ENCODE data around the gene ERI3. TPM values are rescaled to one million over a fixed set of nuclear protein-coding genes. Genes with fewer than 3 reads are reported as not detected.

ERI3 gene
- total and polyA plus RNA-seq, 2 donors (not counting 3 experiments of a cell fraction or from before 2014, with no cell fraction given) = 45.3 to 94.0 TPM

- no peaks in the 10 kb centered on the region for H3K9me3 ChIP-seq (replicated peaks; ENCODE audit: control insufficient read depth, insufficient read depth, low read length)
- dilution Hi-C loops (cut with MboI; ENCODE audit: extremely low pct_ligation_motif_present, low sequenced_read_pairs) = no loop called here
- H3K4me3 ChIP-seq (replicated peaks in 1 of 3; ENCODE audit: insufficient read depth in 1 of 3, low read depth in 1 of 3, low read length in 3 of 3) = no peak overlapping the region
- ChIA-PET CTCF (no interaction called here), POLR2A (no interaction called here)
- FAIRE-seq (no peak), DNase-seq (ENCODE audit: low read depth, low spot score) (no peak)
- H4K20me1 ChIP-seq (replicated peaks; ENCODE audit: control insufficient read depth, extremely low read depth, insufficient read depth, low read length) = no peaks in the 10 kb centered on the region
- H3K27ac ChIP-seq (ENCODE audit: insufficient read depth, low read depth, low read length) = no peak overlapping the region
- no peaks in the 10 kb centered on the region for H3K79me2 ChIP-seq (ENCODE audit: control insufficient read depth, insufficient read depth, low read length)
- intact Hi-C loops (cut with micrococcal nuclease) = no loop called here
- H3K27me3 ChIP-seq (ENCODE audit: control insufficient read depth in 2 of 2, insufficient read depth in 2 of 2, low read length in 2 of 2) = no peaks in the 10 kb centered on the region
- H3K4me2 ChIP-seq (ENCODE audit: insufficient read depth, low read length) = no peak overlapping the region
- no TSS peak for BruUV-seq (replicated peaks)
- H3K9me1 ChIP-seq (replicated peaks; ENCODE audit: control insufficient read depth, extremely low read depth, insufficient read depth, low read length) = no peaks in the 10 kb centered on the region
- H3K36me3 ChIP-seq (ENCODE audit: control insufficient read depth in 2 of 2, extremely low read depth in 1 of 2, insufficient read depth in 2 of 2, low read length in 2 of 2) = peaks cover 8 to 13% of the 10 kb centered on the region in 2 experiments
- TF ChIP-seq FOS (IDR thresholded peaks at IDR 0.05; ENCODE audit: borderline replicate concordance, insufficient read depth, low read length) (no peak), MAX (IDR thresholded peaks at IDR 0.05; ENCODE audit: insufficient read depth, insufficient read length) (no peak), CTCF (IDR thresholded peaks at IDR 0.05; ENCODE audit: extremely low read depth in 1 of 2, insufficient read depth in 1 of 2, low read depth in 1 of 2, low read length in 2 of 2) (no peak), POLR2A (IDR thresholded peaks at IDR 0.05; ENCODE audit: low read depth, low read length) (no peak)
- no peaks in the 10 kb centered on the region for H3K4me1 ChIP-seq (ENCODE audit: control insufficient read depth, extremely low read depth, insufficient read depth, low read length)
- no peak overlapping the region for H3K9ac ChIP-seq (replicated peaks; ENCODE audit: extremely low read depth, insufficient read depth, low read length)
- H2AFZ ChIP-seq (ENCODE audit: low read depth, low read length) = no peak overlapping the region
These were observed 18.4 kb downstream of the ERI3 start for GRCh38 chr1:44336668-44337067.

GRCh38 chr1:44334968-44335367 is 20.1 kb downstream of the ERI3 start:
- Histone ChIP-seq H3K36me3 (ENCODE audit: control insufficient read depth in 2 of 2, extremely low read depth in 1 of 2, insufficient read depth in 2 of 2, low read length in 2 of 2) (peaks cover 8 to 13% of the 10 kb centered on the region in 2 experiments), H3K9me3 (replicated peaks; ENCODE audit: control insufficient read depth, insufficient read depth, low read length) (no peaks in the 10 kb centered on the region), H3K4me2 (ENCODE audit: insufficient read depth, low read length) (no peak overlapping the region), H4K20me1 (replicated peaks; ENCODE audit: control insufficient read depth, extremely low read depth, insufficient read depth, low read length) (no peaks in the 10 kb centered on the region), H3K9me1 (replicated peaks; ENCODE audit: control insufficient read depth, extremely low read depth, insufficient read depth, low read length) (no peaks in the 10 kb centered on the region), H3K27ac (ENCODE audit: insufficient read depth, low read depth, low read length) (no peak overlapping the region), H3K79me2 (ENCODE audit: control insufficient read depth, insufficient read depth, low read length) (no peaks in the 10 kb centered on the region), H3K4me1 (ENCODE audit: control insufficient read depth, extremely low read depth, insufficient read depth, low read length) (no peaks in the 10 kb centered on the region), H3K4me3 (replicated peaks in 1 of 3; ENCODE audit: insufficient read depth in 1 of 3, low read depth in 1 of 3, low read length in 3 of 3) (no peak overlapping the region), H2AFZ (ENCODE audit: low read depth, low read length) (no peak overlapping the region), H3K9ac (replicated peaks; ENCODE audit: extremely low read depth, insufficient read depth, low read length) (no peak overlapping the region), H3K27me3 (ENCODE audit: control insufficient read depth in 2 of 2, insufficient read depth in 2 of 2, low read length in 2 of 2) (no peaks in the 10 kb centered on the region)
- dilution Hi-C loops (cut with MboI; ENCODE audit: extremely low pct_ligation_motif_present, low sequenced_read_pairs) = no loop called here
- FAIRE-seq (no peak), DNase-seq (ENCODE audit: low read depth, low spot score) (no peak)
- no peak for TF ChIP-seq MAX (IDR thresholded peaks at IDR 0.05; ENCODE audit: insufficient read depth, insufficient read length)
- TF ChIP-seq POLR2A (IDR thresholded peaks at IDR 0.05; ENCODE audit: low read depth, low read length) = no peak
- no peak for TF ChIP-seq EZH2 (IDR thresholded peaks at IDR 0.05; ENCODE audit: borderline replicate concordance, low read depth, low read length, severe bottlenecking)
- no peak for TF ChIP-seq CTCF (IDR thresholded peaks at IDR 0.05; ENCODE audit: extremely low read depth in 1 of 2, insufficient read depth in 1 of 2, low read depth in 1 of 2, low read length in 2 of 2)
- TF ChIP-seq MYC (IDR thresholded peaks at IDR 0.05; ENCODE audit: low read depth, low read length) = no peak
- no peak for TF ChIP-seq GATA2 (IDR thresholded peaks at IDR 0.05; ENCODE audit: insufficient read depth, insufficient read length, low read depth, low read length)
- no peak for TF ChIP-seq POLR2AphosphoS5 (IDR thresholded peaks at IDR 0.05; ENCODE audit: insufficient read depth, low read depth, low read length)
- no peak for TF ChIP-seq JUN (IDR thresholded peaks at IDR 0.05; ENCODE audit: borderline replicate concordance, insufficient read depth, insufficient read length, low read depth)
- no peak for TF ChIP-seq FOS (IDR thresholded peaks at IDR 0.05; ENCODE audit: borderline replicate concordance, insufficient read depth, low read length)
- intact Hi-C loops (cut with micrococcal nuclease) = no loop called here
- no TSS peak for BruUV-seq (replicated peaks)
- ChIA-PET POLR2A (no interaction called here), CTCF (interaction anchor here (0.9 kb wide), 1 partner anchor 17 kb away, joined by 3 read pairs; no protein-coding TSS in a partner anchor)

Data from endothelial cell of umbilical vein (primary cell).